Activated CD8-positive, alpha-beta memory T cell treated with anti-CD3 and anti-CD28 coated beads for 1 hour (primary cell): Measurements from ENCODE around the gene KCNK10.

Experiments
- DNase-seq, 2 donors: peaks; one replicate each; pipeline ENCODE4 v3.0.0-alpha.2; 2020; ENCODE audit warnings: low read depth in 1 of 2; ENCODE audit errors: extremely low read depth in 1 of 2

KCNK10 gene

DNA sequence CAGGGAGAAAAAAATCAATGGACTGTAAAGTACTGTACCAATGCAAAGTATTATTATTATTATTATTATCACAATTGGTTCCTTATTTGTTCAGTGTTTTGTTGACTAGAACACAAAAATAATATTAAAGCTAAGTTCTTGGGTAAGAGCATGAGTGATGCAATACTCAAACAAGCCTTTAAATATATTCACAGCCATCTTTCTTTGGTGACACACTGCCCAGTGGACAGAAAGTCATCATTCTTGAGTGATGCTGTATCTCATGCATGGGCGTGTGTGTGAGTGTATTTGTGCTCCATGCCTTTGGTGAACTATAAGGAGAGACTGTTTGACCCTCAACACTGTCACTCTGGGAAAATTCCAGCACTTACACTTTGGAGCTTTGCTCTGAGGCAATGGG lies 93.6 kb downstream of the KCNK10 start:
- DNase-seq: no peak

DNA sequence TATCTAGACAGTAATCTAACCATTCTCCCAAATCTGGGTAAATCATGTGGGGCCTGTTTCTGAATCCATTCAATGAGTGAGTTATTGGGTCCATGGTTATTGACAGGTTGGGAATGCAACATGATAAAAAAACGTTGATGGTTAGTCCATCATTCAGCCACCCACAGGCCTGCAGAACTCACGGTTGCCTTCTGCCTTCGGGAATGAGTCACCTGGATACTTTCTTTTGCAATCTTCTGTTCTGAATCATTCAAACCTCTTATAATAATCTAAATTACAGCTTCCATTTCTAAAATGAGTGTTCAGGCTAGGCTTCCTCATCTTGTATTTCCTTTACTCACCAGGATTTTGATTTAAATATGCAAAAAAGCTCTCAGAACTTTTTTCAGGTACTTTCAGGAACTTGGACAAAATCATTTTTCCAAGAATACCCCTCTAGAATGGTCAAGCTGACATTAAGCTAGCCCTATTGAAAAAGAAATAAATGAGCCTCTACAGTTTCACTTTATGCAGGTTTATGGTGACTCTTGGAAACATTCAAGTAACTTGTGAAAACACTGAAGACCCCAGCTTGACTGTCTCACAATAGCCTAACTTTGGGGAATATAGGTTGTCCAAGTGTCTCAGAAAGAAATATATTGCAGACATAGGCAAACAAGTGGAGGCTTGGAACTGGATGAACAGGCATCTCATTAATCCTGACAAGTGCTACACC lies 94.4 kb downstream of the KCNK10 start:
- DNase-seq: no peak

DNA sequence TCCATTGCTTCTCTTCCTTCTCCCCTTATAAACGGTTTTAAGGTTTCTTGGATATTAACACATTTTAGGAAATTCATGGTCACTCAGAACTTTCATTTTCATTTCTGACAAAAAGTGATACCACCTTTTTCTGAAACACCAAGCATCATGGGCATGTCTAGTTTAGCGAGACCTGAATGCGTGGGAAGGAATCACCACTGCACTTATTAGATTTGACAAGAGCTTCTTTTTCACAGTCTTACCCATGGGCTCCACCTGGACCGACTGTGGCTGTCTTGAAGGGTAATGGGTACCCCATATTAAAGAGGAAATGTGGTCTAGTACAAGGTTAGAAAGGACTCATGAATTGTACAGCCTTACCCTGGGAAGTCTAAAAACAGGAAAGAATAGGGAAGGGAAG lies 95.4 kb downstream of the KCNK10 start:
- no peak for DNase-seq

DNA sequence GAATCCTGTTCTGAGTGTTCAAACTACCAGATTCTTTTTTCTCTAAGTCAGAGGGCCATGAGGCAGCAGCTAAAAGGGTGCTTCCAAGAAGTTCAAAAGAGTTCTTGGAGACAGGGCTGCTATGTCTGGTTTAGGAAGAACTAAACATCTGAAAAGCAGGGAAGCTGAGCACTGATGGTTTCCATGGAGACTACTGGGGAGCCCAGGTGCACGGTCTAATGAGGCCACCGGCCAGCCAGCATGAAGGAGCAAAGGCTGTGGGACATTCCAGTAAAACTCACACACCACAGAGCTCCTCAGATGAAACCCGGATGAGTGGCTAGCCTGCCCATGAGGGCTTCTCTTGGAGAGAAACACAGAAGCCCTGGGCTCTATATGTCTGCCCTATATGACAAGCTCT lies 97.3 kb downstream of the KCNK10 start:
- DNase-seq: no peak

DNA sequence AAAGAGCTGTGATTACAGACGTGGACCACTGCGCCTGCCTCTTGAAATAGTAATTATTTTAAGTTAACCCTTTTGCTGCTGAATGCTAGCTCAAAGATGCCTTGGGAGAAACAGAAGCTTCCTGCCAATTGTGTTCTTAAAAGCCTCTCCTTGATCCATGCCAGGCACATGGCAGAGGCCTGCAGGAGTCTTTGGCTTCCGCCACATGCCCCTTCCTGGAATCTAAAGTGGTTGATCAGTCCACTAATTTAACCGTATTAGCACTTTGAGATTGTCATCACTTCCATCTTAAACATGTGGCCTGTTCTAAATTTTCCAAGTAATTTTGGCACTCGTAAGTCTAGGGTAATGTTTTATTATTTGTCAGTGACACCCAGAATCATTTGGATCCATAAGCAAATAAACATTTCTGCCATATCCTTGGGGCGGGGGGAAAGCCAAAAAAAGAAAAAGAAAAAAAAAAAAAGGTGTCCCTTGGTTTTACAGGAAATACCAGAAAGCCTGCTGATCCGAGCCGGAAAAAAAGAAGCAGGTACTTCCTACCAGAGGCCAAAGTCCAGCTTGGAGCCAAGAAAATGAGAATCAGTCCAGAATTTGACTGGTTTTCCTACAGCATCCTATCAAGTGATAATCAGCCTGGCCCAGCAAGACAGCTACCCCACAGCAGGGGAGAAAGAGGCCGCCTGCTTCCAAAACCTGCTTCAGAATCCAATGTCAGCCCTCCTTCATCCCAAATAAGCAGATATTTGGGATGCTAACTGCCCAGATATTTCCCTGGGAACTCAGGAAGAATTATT lies 104.8 kb downstream of the KCNK10 start:
- DNase-seq: no peak

DNA sequence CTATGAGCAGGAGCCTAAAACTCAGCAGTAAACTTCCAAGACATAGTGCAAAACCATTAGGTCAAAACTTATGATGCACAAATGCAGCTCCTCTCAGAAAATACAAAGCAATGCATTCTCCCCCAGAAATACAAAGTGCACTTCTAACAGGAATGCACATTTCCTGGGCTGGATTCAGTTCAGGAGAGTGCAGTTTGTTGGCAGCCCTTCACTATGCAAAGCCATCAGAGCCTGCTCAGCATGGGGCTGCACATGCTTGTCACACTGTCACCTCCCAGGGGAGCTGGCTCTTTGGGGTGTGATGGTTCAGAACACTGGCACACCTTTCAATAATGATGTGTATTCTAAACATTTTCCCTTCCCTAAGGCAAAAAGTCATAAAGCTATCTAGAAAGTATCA lies 110.4 kb downstream of the KCNK10 start:
- DNase-seq: no peak

DNA sequence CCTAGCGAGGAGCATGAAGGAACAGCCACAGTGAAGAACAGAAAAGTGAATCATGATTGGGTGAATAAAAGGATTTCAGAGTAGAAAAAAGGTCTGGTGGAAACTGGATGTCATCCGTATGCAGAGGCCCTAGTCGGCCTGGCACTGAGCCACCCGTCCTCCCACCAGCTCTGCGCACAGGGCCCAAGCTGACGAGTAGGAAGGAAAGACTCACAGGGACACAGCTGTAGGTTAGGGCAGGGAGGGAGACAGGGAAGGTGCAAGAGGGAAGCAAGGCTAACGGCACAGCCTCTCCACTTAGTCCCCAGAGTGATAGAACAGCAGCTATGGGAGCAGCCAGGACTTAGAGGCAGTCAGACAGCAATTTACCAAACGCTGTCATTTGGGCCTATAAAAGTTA lies 112.6 kb downstream of the KCNK10 start:
- no peak for DNase-seq

DNA sequence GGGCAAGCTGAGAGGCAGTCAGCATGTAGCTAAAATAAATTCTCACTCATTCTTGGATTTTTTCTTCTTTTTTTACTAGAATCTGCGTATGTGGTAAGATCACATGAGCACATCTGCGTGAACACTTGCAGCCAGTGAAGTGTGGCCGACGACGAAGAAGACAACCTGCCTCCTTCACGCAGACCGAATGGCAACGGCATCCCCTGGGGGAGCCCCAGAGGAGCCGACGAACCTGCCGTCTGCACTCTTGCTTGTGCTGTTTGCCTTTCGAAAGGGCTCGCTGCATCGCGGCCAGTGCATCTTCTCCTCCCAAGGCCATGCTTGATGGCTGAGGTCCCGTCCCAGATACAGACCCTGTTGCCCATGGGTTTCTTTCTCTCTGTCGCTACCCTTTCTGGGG lies 113.8 kb downstream of the KCNK10 start:
- DNase-seq: no peak

DNA sequence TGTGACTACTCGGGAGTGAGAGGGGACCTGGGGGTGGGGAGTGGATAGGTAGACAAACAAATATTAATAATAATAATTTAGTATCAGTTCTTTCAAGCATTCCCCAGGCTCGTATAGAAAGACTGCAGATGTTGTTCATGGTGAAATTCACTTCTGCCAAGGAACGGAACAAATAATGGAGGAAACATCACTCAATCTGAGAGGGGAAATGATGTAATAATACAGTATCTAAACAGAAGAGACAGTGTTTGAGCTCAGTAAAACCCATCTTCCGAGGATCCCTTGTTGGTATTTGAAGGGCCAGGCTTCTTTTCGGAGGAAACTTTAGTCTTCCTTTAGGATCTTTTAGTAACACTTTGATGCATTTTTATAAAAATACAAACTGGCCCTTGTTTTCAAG lies 114.2 kb downstream of the KCNK10 start:
- no peak for DNase-seq

DNA sequence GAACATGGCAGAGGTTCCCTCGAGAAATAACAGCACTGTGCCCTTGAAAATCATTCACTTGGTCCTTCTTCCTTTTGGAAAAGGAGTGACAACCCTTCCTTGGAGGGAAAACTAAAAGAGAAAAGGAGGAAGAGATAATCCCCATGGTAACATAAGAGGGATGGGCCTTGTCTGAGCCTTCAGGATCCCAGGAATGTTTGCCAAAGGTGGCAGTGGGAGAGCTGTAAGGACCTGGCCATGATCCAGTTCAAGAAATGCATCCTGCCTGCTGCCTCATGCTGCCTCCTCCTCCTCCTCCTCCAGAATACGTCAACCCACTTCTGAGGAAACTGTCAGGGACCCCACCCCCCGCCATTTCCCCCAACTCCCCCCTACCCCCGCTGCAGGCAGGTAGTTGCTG lies 118.8 kb downstream of the KCNK10 start:
- DNase-seq: no peak

DNA sequence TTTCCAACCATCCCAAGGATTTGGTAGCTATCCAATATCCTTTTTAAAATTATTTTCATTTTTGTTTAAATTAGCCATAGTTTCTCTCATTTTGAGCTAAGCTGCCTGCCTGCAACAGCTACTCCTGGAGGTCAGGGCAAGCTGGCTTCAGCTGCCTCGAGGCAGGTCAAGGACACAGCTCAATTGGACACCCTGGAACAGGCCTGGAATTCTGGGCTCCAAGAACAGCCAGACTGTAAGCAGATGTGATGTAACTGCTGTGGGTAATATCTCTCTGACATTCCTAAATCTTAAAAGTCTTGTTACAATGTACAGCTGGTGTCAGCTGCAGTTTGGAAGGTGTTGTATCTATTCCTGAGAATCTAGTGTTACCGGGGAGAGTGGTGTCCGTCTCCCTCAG lies 119.8 kb downstream of the KCNK10 start:
- DNase-seq: no peak

DNA sequence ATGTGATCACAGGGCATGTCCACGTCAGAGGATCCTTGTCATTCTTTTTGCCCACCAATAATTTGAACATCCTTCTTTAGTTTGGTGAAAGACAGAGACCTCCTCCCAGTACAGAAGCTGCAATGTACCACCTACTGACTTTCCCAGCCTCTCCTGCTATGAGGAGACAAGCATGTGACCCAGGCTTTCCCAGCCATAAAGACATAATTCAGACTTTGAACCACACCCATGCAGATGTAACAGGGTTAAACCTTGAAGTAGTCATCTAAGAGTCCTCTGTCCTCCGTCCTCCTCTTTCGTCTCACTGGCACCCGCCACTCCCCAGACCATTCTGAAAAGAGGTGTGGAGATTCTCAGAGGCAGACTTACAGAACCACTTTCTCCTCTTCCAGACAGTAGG lies 120.8 kb downstream of the KCNK10 start:
- DNase-seq: no peak

DNA sequence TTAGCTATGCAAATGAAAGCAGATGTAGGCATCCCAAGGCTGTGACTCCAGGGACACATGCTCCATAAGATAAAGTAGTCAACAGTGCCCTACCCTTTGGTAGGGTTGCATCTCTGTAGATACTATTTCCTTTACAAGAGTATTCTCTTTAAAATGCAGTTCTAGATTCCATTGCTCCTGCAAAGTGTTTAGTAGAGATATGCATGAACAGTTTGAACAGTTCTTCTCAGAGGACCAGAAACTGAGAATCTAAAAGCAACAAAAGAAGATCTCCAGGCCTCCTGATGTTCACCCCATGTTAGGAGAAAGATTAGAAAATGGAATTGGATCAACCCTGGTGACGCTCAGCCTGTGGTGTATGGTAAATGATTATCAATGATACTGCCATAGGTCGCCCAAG lies 121.2 kb downstream of the KCNK10 start:
- DNase-seq: no peak

DNA sequence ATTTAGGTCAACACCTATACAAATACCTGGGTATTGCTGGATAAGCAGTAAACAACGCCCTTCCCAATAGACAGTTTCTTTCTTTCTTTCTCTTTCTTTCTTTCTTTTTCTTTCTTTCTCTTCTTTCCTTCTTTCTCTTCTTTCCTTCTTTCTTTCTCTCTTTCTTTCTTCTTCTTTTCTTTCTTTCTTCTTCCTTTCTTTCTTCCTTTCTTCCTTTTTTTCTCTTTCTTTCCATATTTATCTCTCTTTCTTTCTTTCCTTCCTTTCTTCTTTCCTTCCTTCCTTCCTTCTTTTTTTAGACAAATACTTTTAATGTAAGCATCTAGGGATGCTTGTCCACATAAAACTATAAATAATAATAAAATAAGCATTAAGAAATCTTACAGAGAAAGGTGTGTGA lies 123.2 kb downstream of the KCNK10 start:
- no peak for DNase-seq

DNA sequence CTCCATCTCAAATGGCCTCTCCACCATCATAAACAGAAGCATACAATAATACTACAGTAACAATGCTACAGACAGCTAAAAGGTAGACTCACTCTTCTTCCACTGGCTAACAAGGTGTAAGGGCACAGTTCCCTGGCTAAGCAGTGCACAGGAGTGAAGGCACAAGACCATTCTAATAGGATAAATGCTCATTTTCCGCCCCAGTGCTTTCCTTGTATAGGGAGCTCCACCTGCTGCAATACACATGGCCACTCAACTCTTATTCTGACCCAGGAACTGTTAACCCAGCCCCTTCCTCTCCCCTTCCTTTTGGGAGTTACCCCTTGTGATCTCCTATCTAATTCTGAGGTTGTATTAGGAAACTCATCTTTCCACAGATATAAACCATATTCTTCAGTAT lies 124.6 kb downstream of the KCNK10 start:
- DNase-seq: no peak

DNA sequence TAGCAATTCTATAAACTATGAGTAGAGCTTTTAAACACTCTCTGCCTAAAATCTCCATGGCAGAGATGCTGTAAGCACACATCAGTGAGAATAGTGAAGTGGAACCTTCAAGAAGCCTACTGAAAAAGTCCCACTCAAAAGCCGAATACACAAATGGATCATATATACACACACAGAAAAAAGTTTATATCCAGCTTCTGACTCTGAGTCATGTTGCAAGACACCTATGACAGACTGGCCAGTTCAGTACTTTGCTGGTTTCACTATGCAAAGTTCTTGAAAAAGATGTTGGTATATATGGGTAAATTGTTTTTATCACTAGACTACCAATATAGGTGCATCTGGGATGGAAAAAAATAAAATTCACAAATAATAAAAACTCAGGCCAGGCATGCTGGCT lies 126.1 kb downstream of the KCNK10 start:
- no peak for DNase-seq

DNA sequence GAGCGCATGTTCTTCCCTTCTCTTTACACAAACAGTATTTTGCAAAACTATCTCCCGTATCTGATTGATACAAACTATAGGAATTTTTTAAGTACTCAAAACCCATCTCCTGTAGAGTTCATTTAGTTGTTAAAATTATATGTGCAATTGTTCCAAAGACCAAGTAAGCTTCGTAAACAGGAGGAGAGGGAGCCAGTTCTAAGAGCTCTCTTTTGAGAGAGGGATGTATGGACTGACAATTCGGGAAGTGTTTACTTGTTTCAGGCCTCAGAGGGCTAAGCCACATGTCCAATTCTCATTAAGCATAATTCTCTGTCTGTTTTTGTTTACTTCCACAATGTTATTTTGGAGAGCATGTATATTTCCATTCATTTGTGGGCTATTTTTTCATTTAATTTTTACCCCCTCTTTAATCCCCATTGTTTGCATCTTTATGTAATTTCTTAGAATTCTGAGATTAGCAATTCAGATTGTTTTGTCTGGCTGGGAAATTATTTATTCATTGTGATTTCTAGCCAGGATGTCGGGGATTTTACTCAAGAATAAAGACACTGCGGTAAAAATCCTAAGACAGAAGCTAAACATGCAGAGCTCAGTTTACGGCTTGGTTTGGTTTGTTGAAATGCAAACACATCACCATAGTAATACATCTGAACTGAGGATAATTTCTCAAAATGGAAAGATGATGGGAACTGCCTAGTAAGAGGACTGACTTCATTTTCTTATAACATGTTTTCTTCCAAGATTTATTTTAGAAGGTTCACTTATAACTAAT lies 126.8 kb downstream of the KCNK10 start:
- DNase-seq: no peak

DNA sequence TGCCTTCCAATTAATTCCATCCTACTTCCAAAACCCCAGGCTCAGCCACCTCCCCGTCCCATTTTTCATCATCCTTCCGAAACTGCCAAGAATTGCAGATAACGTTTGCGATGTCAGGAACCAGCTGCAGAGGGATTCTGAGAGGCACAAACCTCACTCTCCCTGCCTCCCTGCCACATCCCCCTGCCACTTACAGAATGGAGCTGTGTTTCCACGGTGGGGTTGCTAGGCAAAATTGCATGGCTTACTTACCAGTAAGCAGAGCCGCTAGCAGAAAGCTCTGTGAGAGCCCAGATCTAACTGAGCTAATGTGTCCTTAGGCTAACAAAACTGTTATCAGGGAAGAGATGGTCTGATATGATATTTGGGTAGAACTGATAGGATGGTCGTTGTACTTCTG lies 127.4 kb downstream of the KCNK10 start:
- DNase-seq: no peak

DNA sequence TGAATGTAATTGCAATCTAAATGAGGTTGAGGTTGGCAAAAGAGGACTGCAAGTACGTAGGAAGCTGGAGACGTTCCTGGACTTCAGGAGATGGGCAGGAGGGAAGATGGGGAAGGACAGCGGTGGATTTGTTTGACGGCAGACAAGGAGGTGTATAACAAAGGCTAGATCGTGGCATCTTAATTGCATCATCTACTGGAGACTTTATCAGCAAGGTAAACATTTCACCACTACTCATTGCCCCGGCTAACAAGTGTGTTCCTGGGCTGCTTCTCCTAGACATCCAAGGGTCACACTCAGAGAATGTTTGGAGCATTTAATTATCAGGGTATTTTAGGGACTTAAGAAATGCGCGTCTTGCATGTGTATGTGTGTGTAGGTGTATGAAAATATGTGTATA lies 128.5 kb downstream of the KCNK10 start:
- DNase-seq: no peak

DNA sequence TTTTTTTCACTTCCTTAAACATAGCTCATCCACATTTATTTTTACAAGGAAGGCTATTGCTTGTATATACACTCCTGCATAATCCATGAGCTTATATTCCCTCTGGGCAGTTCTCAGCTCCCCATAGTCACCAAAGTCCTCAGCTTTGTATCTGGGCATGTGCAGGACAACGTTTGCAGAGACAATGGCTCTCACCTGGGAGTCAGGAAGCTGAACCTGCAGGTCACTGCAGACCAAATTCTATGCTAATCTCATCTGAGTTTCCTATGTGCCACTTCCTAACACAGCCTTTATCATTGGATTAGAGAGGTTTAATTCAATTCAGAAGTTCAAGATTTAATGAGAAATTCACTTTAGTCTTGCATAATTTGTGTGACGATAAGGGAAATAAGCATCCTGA lies 131.5 kb downstream of the KCNK10 start:
- DNase-seq: no peak

DNA sequence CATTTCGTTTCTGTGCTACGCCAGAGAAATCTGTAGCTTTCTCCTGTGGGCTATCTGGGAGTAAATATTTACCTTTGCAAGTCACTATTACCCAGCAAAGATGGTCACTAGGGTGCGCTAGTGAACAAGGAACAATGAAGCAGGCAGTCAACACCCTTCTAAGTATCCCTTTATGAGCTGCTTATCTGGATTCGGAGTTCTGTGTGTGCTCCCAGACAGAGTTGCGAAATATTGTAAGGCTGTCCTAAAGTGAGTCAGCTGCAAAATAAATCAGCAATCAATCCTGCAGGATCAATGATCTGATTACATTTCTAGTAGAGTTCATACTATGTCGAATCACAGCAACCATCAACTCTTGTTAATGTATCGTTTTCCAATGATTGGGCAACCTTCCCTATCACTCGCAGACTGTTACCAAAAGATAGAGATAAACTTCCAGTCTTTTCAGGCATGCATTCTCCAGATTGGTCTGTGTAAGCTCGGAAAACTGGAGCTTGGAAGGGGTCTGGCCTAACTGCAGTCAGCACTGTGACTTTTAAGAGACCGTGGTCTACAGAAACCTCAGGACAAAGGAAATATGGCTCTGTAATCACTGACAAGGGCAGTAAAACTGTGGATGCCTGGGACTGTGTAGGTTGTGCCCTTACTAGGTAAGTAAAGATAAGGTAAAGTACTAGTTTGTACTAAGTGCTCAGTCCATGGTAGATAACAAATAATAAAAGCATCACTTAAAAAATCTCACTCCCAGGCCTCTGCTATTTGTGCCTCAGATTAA lies 133.5 kb downstream of the KCNK10 start:
- peak in 1 of 2 donors; percentile 19 for DNase-seq
